Measurements from ENCODE around the gene PLB1.
"Not testable (repeated sequence)": the region's sequence is repeated elsewhere in the genome, so short reads cannot be mapped to it uniquely, and the experiment has no call there.

DNA sequence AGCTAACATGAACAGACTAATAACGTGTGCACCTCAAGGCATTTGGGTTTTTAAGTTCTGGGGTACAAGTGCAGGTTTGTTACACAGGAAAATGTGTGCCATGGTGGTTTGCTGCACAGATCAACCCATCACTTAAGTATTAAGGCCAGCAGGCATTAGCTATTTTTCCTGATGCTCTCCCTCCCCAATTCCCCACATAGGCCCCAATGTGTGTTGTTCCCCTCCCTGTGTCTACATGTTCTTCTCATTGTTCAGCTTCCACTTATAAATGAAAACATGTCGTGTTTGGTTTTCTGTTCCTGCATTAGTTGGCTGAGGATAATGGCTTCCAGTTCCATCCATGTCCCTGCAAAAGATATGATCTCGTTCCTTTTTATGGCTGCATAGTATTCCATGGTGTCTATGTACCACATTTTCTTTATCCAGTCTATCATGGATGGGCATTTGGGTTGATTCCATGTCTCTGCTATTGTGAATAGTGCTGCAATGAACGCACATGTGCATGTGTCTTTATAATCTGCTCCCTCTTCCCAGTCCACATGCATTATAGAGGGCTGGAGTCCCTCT, 170.0 kb downstream of the PLB1 start:
- TF ChIP-seq, protein P1, sequence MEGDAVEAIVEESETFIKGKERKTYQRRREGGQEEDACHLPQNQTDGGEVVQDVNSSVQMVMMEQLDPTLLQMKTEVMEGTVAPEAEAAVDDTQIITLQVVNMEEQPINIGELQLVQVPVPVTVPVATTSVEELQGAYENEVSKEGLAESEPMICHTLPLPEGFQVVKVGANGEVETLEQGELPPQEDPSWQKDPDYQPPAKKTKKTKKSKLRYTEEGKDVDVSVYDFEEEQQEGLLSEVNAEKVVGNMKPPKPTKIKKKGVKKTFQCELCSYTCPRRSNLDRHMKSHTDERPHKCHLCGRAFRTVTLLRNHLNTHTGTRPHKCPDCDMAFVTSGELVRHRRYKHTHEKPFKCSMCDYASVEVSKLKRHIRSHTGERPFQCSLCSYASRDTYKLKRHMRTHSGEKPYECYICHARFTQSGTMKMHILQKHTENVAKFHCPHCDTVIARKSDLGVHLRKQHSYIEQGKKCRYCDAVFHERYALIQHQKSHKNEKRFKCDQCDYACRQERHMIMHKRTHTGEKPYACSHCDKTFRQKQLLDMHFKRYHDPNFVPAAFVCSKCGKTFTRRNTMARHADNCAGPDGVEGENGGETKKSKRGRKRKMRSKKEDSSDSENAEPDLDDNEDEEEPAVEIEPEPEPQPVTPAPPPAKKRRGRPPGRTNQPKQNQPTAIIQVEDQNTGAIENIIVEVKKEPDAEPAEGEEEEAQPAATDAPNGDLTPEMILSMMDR (IDR thresholded peaks at IDR 0.05; ENCODE audit: low read length): not testable (repeated sequence)
- not testable (repeated sequence) for TF ChIP-seq EZH2phosphoT487 (IDR thresholded peaks at IDR 0.05; ENCODE audit: low read length); EZH2 (optimal IDR thresholded peaks at IDR 0.05; ENCODE audit: low read depth, low read length)

All from MM.1S (cell line).